Stimulated activated naive CD8-positive, alpha-beta T cell treated with anti-CD3 and anti-CD28 coated beads, Interleukin-15, Interleukin-2, amounts not matched to agents 100 U/mL and 50 U/mL, for 24 hours (primary cell): ENCODE results near the gene SRL.
"Not testable (repeated sequence)": the region's sequence is repeated elsewhere in the genome, so short reads cannot be mapped to it uniquely, and the experiment has no call there.

Experiments used
- ATAC-seq: fragments of 150-1000 bp; cut with Tn5 transposase; one replicate; pipeline ENCODE4 v1.10.0; 2021
- DNase-seq: peaks from one replicate; pipeline ENCODE4 v3.0.0; 2021

Gene SRL

DNA sequence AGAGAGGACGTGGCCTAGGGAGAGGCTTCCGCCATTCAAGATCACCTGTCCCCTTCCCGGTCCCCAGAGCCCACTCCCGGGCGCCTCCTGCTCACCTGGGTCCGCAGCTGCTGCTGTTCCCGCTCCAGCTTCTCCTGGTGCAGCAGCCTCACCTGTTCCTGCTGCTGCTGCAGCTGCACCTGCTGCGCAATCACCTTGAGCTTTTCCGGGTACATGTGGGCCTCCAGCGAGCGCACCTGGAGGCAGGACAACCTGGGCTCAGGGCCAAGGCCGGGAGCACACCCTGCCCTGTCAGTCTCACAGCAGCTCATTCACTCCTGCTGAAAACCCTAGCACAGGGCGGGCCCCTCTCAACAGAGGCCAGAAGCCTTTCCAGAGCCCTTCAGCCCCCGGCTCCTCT is 18.5 kb upstream of the SRL start:
- no peak for ATAC-seq
- DNase-seq, result no peak

DNA sequence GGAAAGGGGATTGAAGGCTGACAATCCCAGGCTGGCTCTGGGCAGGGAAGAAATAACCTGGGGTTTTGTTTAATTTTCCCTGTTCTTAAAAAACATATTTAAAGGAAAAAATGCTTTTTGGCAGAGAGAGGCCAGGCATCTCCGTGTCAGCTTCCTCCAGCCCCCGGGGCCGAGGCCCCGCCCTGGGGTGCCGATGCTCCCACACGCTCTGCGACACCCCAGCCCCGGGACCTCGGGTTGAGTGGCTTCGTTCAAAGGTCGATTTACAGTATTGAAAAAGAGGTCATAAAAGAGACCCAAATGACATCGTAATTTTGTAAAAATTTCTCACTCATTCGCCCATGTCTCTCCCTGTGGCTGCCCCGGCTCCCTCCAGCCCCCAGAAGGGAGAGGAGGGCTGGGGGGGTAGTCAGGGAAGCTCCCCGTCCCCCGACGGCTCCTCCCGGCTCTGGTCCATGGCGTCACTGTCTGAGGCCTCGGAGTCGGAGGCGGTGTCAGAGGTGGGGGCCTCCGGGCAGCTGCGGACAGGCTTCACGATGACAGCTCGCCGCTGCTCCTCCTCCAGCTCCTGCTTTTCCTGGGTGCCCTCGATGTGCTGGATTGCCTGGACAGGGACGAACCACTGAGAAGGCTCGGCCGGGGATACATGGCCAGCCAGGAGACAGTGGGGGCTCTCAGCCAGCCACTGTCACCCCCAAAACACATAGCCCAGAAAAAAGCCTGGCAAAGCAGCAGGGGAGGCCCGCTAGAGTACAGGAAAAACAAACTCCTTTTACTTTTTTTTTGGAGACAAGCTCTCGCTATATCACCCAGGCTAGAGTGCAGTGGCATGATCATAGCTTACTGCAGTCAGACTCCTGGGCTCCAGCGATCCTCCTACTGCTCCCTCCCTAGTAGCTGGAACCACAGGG is 16.0 kb upstream of the SRL start:
- ATAC-seq (no peak), DNase-seq (no peak)

DNA sequence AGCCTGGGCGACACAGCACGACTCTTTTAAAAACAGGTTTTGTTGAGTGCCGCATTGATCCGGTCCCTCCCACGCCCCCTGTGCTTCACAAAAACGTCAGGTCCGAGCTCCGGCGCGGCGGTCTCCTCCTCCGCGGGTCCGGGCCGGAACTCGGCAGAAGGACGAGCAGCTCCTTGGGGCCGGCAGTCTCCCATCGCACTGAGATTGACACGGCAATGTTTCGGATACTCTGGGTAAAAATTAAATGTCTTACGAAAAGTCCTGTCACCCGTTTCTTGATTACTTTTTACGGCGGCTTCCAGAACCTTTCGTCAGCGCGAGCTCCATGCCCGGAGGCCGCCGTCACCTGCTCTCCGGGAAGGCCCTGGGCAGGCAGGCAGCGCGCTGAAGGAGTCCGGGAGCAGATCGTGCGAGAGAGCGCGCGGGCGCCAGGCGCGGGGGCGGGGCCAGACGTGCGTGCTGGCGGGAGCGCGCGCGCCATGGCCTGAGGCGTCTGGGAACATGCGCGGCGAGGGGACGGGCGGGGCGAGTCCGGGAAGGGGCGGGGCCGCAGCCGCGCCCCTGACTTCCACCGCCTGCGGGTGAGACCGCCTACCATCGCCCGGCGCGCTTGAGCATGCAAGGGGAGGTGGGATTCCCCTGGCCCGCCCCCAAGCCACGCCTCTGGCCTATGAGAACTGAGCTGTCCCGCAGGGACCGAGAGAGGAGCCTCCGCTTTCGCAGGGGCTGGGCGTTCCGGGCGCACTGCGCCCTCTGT is 11.7 kb upstream of the SRL start:
- ATAC-seq, result peak; percentile 97
- DNase-seq, result peak; percentile 99

DNA sequence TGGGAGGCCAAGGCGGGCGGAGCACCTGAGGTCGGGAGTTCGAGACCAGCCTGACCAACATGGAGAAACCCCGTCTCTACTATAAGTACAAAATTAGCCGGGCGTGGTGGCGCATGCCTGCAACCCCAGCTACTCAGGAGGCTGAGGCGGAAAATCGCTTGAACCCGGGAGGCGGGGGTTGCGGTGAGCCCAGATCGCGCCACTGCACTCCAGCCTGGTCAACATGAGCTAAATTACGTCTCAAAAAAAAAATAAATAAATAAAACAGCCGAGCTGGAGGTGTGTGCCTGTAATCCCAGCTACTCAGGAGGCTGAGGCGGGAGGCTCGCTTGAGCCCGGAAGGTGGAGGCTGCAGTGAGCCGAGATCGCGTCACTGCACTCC is 11.1 kb upstream of the SRL start:
- not testable (repeated sequence) for ATAC-seq, DNase-seq

DNA sequence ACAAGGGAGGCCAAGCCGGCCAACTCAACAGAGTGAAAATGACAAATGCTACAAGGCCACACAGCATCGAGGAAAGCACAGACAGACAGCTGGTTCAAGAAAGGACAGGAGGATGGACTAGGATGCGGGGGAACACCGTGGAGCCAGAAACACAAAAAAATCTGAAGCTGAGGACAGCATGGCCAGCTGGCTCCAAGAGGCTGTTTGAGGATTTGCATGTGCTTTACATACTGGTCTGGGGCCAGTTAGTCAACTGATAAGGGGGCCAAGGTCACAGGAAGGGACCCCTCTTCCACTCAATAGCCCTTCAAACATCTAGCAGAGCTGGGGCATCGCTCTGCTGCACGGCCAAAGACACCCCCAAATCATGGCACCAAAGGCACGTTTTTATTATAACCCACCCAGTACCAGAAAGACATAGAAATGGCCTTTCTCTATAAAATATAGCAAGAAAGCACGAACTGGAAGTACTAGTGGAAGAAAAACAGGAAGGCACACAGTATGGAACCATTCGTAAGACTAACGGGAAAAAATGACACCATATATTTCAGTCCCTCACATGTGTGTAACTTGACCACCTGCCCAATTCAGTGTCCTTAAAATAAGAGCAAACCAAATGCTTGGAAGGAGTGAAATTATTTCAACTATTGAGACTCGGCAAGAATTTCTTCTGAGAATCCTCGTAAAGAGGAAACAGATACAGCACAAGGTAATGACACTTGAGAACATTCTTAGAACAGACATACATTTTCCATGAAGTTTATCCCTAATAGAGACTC is 7.8 kb upstream of the SRL start:
- DNase-seq (no peak), ATAC-seq (no peak)

DNA sequence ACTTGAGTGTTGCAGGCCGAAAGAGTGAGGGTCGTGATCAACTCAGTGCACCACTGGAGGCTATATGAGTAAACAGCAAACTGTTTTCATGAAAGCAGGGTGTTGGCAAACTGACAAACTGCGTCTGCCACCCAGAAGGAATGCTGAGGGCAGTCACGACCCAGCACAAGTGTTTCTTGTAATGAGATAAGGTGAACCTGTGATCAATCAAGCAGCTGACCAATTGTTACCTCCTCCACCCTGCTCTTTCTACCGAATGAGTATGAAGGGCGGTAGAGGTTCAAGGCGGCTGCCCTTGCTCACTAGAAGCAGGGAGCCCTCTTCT is 5.5 kb upstream of the SRL start:
- no peak for ATAC-seq
- no peak for DNase-seq

DNA sequence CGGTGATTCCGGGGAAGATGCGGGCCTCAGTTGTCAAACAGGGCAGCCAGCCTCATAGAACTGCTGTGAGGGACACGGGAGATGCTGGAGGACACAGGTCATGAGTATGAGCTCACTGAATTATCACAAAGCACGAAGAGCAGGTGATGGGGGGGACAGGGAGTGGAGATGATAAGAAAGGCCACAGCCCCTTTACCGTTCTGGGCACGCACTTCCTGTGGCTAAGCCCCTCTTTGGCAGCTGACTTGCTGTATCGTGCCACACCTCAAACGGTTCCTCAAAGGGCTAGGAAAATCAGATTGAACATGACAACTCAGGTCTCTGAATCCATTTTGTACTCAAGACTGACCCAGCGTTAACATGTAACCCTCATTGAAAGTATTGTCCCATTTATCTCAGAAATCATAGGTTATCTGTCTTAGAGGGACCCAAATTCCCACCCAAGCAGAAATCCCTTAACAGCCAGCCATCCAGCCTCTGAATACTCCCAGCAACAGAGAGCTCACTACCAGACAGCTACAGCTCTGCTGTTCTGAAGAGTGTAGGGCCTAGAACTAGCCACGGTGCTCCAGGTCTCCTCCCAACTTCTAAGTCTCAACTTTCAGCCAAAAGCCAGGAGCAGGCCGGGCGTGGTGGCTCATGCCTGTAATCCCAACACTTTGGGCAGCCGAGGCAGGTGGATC is 5.0 kb upstream of the SRL start:
- DNase-seq (no peak), ATAC-seq (no peak)

DNA sequence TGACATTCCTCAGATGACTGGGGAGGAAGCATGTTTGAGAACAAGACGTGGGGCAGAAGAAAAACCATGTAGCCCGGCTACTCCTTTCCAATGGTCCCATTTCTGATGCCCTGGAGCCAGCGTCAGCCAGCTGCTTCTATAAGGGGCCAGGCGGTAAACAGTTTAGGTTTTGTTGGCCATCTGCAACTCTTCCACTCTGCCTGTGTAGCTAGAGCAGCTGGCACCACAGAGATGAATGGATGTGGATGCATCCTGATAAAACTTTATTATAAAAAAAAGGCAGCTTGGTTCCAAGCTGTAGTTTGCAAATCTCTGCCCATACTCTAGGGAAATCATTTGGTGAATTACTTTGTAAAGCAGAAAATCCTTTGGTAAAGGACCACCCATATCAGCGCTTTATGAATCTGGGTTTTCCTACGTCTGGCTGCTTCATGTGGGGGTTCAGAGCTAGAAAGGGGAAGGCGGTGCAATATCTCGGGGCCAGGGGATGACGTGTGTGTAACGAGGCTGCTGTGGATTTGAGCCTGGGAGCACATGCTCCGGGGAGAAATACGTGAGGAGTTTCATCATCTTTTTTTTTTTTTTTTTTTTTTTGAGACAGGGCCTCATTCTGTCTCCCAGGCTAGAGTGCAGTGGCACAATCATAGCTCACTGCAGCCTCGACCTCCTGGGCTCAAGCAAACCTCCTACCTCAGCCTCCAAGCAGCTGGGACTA is 3.4 kb upstream of the SRL start:
- DNase-seq (no peak), ATAC-seq (no peak)

DNA sequence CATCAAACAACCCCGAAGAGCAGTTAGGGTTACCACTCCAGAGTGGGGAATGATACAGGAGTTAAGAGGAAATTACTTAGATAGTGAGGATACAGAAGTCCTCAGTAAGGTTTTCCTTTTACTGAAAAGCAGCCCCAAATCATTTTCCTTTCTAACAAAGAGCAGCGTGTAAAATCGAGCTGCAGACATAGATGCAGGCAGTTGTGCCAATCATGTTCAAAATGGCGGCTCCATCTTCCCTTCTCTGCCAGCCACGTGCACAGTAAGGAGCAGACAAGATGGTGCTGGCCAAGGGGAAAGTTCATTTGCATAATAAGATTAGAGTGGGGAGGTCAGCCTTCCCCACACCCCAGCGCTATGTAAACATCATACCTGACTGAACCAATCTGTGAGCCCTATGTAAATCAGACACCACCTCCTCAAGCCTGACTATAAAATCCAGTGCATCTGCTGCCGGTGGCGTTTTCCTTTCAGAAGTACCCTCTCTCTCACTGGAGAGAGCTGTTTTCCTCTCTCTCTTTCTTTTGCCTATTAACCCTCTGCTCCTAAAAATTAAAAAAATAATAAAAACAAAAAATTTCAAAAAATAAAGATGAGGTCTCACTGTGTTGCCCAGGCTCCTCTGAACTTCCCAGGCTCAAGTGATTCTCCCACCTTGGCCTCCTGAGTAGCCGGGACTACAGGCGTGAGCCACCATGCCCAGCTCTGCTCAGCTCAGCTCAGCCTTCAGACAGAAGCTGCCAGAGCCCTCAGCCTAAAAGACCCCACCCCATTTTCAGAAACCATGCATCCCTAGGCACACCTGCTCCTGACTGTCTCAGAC is 2.6 kb upstream of the SRL start:
- ATAC-seq (no peak), DNase-seq (no peak)

DNA sequence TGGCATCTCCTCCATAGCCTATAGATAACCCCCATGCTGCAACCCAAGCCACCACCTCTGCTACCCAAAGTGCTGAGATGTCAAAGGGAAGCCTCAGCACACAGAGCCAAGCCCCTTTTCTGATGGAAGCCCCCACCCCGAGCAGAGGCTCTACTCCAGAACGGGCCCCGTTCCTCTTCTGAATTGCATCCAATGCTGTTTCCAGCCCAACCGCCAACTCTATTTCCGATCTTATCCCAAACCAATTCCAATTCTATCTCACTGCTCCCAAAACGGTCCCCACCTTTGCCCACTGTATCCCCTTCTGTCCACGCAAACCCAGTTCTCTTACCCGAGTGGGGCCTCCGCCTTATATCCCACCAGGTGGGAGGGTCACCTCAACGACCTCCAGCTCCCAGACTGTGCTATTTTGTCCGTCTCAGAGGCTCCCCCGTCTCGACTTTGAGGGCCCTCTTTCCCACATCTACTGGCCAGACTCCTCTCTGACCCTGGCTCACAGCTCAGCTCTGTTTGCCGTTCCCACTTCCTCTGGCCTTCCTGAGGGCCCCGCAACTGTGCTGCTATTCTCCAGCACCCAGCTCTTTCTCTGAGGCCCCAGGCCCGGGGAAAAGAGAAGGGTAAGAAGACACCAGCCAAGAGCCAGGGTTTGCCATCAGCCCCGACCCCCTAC is 487 bp downstream of the SRL start:
- no peak for ATAC-seq
- DNase-seq, result no peak

DNA sequence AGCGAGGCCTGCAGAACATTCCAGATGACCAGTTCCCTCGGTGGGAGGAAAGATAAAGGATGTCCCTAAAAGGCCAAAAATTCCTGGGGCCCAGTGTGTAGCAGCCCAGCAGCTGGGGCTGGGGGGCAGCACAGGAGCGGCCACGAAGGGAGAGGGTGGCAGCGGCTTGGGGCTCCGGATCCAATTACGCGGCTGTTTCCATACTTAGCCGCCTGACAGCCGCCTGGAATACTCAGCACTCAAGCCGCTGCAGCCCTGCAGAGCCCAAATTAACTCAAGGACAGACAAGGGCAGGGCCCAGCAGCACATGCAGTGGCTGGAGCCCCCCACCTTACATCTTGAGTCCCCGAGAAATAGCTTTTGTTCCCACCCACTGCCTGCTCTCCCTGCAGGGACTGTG is 1.3 kb downstream of the SRL start:
- DNase-seq (no peak), ATAC-seq (no peak)

DNA sequence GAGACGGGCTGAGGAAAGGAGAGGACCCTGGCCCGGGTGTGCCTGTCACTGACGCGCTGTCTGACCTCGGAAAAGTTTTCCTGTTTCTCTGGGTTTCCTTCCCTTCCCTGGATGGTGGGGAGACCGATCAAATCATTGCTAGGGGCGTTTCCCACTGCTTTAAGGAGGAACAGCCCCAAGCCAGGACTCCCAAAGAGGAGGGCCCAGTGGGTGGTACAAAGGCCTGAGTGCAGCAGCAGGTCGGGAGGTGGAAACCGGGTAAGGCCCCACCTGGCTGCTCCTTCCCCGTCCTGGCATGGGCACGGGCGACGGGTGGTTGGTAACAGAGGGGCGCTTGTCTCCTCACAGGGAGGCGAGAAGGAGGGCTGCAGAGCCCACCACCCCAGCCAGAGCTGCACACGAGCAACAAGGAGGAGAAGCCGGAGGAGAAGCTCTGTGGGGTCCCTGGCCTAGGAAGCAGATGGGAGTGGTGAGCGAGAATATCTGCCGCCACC is 2.2 kb downstream of the SRL start:
- DNase-seq (no peak), ATAC-seq (no peak)

DNA sequence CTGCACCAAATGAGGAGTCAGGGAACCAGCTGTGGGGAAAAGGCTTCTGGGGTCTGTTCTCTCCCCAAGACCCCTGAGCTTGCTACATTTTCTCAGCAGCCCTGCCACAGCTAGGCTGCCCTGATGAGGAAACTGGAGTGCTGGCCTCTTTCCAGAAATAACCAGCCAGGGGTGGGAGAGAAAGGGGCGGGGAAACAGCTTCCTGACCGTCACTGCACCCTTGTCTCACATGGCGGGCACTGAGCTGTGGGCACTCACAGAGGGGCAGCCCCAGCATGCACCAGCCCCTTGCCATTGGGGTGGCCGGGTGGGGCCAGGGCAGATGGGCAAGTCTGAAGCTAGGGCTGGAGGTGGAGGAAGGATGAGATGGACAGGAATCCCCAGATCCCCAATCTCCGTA is 2.9 kb downstream of the SRL start:
- no peak for DNase-seq
- ATAC-seq, result no peak

DNA sequence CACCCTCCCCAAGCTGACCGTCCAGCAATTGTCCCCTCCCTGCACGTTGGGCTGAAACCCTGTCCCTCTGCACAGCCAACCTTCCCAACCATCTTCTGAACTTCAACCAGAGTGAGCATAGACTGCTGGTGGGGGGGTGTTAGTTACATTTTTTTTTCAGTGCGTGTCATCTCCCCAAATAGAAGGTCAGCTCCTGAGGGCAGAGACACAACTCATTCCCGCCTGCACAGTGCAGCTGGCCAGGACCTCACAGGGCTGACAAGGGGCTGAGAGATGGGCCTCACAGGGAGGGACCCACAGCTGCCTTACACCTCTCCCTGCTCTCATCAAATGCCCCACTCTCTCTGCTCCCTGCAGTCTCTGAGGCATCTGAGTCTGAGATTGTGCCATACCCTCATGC is 8.4 kb downstream of the SRL start:
- ATAC-seq (no peak), DNase-seq (no peak)

DNA sequence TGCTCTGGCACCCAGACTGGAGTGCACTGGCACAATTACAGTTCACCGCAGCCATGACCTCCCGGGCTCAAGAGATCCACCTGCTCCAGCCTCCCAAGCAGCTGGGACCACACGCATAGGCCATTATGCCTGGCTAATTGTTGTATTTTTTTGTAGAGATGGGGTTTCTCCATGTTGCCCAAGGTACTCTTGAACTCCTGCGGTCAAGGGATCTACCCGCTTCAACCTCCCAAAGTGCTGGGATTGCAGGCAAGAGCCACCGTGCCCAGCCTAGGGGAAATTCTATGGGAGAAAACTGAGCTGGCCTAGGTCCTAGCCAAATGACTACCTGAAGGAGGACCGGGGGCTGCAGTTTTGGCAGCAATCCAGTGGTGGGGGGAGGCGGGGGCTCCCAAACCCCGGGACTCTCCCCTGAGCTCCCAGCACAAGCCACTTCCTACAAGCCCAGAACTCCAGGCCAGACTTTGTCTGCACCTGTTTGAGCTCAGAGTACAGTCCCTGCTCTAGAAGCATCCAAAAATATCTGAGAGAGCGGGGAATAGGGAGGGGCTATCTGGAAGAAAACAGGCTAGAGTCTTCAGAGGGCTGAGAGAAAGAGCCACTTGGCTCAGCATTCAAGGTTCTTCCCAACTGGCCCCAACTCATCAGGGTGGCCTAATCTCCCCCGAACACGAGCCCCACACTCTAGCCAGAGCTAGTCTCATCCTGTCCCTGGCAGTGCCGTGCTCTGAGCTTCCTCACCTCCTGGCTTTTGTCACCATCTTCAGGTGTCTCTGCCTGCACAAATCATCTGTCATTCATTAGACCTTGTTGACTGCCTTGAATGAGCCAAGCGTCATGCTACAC is 9.1 kb downstream of the SRL start:
- ATAC-seq, result no peak
- no peak for DNase-seq

DNA sequence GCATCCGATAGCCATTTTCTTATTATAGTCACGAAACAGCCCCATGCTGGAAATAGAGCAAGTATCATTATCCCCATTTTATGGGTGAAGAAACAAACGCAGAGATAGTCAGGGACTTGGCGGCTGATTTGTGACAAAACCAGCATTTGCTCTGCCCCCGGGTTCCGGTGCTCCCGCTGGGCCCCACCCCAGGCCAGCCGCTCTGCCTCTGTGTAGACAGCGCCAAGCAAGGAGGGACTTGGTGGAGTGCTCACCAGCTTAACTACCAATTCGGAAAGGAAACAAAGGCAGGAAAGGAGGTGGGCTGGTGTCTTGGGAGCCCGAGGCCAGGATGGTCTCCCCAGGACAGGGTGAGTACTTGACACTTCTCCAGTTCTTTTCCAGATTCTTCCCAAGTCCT is 10.0 kb downstream of the SRL start:
- no peak for DNase-seq
- no peak for ATAC-seq

DNA sequence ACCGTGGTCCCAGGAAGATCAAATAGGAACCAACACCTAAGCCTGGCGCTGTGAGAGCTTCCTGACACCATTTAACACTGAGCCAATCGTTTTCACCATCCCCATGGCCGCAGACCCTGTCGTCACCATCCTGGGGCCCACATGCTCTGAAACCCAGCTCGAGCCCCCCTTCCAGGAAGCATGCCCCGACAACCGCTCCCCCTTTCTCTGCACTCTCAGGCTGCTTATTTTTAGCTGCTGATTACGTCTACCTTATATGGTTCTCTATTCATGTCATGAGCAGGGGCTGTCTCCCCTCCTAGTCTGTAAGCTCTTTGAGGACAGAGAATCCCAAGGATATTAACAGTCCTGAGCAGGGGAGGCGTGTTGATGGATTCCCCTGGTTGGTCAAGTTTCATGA is 10.5 kb downstream of the SRL start:
- DNase-seq (no peak), ATAC-seq (no peak)

DNA sequence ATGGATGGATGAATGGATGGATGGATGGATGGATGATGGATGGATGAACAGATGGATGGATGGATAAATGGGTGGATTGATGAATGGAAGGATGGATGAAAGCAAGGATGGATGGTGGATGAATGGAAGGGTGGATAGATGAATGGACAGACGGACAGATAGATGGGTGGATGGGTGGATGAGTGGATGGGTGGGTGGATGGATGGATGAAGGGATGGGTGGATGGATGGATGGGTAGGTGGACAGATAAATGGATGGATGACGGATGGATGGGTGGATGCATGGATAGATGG is 14.9 kb downstream of the SRL start:
- DNase-seq (no peak), ATAC-seq (no peak)

DNA sequence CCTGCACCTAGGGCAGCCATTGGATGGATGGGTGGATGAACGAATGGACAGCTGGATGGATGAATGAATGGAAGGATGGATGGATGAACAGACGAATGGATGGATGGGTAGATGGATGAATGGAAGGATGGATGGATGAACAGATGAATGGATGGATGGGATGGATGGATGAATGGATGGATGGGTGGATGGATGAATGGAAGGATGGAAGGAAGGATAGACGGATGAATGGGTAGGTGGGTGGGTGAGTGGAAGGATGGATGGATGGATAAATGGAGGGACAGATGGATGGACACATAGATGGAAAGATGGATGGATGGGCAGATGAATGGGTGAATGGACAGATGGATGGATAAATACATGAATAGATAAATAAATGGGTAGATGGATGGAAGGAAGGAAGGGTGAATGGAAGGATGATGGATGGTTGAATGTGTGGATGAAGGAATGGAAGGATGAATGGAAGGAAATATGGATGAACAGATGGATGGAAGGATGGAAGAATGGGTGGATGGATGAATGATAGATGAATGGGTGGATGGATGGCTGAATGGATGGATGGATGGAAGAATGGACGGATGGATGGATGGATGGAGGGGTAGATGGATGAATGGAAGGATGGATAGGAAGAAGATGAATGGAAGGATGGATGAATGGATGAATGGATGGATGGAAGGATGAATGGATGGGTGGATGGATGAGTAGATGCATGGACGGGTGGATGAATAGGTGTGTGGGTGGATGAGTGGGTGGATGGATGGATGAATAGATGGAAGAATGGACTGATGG is 15.4 kb downstream of the SRL start:
- ATAC-seq (no peak), DNase-seq (no peak)
